Measurements from ENCODE around the gene PDE8A.
"Not testable (repeated sequence)": the region's sequence is repeated elsewhere in the genome, so short reads cannot be mapped to it uniquely, and the experiment has no call there.

Gene PDE8A

DNA sequence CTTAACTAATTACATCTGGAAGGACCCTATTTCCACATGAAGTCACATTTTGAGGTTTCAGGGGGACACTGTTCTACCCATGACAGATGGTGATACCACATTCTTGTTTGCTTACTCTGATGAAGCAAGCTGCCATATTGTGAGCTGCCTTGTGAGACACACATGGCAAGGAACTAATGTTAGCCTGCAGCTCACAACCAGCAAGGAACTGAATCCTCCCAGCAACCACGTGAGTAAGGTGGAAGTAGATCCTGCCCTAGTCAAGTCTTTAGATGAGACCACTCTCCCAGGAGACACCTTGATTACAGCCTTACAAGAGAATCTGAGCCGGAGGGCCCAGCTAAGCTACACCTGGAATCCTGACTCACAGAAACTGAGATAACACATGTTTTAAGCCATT is 160.1 kb downstream of the PDE8A start:
- DNase-seq = peak; percentile 45

DNA sequence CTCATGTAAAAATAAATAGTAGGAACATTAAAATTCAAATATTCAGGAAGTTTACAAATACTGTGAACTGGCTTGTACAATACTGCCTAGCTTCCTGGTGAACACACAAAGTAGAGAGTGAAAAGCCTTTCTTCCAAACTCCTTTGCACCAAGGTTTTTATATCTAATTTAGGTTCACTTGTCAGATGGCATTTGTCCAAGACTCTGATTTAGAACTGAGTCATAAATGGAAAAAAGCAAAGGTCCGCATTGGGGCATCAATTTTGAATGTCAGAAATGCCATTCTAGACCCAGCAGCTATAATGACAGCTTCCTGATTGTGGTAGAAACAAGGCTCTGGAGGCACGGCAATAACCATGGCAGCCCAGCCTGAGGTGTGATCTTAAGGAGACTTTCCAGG is 160.7 kb downstream of the PDE8A start:
- peak; percentile 68 for DNase-seq

DNA sequence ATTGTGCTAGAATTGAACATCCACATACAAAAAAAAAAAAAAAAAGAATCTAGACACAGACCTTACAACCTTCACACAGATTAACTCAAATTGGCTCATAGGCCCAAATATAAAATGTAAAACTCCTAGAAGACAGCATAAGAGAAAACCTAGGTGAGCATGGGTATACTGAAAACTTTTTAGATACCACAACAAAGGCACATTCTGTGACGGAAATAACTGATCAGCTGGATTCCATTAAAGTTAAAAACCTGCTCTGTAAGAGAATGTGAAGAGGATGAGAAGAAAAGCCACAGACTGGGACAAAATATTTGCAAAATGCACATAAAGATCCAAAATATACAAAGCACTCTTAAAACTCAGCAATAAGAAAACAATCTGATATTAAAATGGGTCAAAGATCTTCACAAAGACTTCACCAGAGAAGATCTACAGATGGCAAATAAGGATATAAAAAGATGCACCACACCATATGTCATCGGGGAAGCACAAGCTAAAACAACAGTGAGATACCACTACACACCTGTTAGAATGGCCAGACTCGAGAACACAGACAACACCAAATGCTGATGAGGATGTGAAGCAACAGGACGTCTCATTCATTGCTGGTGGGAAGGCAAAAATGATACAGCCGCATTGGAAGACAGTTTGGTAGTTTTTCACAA is 167.9 kb downstream of the PDE8A start:
- DNase-seq = no peak

DNA sequence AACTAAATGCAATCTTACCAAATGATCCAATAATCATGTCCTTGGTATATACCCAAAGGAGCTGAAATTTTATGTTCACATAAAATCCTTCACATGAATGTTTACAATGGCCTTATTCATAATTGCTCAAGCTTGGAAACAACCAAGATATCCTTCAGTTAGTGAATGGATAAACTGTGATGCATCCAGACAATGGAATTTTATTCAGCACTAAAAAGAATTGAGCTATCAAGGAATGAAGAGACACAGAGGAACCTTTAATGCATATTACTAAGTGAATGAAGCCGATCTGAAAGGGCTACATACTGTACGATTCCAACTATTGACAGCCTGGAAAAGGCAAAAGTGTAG is 168.4 kb downstream of the PDE8A start:
- DNase-seq = no peak

DNA sequence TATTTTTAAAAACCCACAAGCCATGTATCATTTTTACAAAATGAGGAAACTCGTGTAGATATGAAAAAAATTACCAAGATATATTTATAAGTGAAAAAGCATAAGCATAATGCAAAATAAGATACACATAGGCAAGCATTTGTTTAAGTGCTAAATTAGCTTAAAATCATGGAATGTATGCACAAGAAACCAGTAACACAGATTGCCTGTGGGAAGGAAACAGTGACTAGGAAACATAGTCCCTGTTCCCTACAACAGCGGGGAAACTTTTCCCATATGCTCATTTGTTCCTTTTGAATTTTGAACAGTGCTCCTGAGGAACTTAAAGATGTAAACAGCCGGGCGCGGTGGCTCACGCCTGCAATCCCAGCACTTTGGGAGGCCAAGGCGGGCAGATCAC is 169.5 kb downstream of the PDE8A start:
- no peak for DNase-seq

DNA sequence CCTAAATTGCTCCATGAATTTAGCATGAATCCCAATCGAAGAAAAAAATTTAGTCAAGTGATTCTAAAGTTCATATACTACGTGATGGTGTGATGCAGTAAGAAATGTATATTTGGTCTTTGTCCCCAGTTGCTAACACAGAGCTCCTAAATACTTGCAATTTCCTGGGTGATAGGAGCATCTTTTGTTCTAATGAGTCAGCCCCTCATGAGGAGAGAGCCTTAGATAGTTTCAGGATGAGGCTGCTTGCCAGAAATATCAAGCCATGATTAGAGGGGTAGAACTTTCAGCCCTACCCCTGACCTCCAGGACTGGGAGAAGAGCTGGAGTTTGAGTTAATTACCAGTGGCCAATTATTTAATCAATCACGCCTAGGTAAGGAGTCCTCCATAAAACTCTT is 170.2 kb downstream of the PDE8A start:
- DNase-seq = peak; percentile 31

DNA sequence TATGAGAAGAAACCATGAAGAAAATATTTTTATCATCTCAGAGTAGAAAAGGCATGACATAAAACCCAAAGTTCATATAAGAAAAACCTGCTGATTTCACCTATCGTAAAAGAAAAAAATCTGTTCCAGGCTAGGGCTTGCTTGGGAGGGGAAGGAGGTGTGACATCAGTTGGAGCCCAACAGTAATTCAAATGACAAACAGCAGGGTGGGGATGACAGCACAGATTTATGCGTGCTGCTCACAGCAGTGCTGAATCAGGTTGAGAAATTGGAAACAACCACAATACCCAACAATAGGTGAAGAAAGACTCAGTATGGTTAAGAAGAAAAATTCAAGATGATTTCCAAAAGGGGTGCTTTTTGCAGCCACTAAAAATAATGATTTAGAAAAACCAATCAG is 172.4 kb downstream of the PDE8A start:
- DNase-seq = no peak

DNA sequence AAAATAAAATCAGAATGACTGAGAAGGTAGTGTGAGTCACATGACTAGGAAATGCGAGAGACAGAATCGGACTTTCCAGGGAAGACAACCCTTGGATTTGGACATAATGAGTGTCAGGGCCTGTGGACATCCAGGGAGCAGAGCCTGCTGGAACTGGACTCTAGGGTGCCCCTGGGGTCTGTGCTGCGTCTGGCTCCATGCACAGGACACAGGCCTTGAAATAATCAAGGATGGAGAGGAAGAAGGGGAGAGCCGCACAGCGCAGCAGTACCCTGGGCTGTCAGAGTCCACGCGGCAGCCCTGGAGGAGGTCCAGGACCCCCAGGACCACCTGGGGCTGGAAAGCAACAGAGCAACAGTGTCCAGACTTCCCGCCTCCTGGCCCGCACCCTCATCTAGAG is 173.7 kb downstream of the PDE8A start:
- no peak for DNase-seq

DNA sequence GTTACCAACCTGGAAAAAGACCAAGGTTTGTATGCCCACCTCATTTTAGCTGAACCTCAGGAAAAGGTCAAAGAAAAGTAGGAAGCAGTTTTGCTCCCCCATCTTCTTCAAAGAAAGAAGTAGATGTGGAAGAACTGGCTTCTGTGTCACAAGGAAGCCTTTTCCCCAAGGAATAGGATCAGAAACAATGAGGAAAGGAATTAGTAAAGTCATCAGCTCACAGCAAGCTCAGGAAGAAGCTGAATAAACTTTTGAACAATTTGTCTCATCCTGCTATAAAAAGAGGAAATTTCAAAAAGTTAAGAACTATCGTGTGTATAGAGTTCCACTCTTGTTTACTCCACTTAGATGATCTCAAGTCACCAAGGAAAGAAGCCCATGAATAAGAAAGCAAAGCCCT is 174.2 kb downstream of the PDE8A start:
- no peak for DNase-seq

DNA sequence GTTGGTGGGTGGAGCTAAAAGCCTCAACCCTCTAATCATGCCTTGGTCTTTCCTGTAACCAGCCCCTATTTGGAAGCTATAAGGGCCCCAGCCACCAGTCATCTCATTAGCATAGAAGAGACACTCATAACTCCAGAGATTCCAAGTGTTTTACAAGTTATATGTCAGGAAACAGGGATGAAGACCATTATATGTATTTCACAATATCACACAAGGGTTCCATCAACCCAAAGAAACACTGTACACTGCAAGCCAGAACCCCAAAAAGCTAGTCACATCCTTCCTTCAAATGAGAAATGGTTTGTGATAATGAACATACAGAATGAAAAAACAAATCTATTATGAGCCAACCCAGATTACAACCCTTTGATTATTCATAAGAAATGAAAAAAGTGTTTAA is 175.7 kb downstream of the PDE8A start:
- DNase-seq = no peak

DNA sequence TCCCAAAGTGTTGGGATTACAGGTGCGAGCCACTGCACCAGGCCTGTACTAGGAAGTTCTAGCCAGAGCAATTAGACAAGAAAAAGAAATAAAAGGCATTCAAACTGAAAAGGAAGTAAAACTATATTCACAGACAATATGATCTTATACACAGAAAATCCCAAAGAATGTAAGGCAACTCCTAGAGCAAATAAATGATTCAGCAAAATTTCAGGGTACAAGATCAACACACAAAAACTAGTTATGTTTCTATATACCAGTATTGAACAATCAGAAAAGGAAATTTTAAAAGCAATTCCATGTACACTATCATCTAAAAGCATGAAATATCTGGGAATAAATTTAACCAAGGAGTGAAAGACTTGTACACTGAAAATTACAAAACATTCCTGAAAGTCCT is 180.6 kb downstream of the PDE8A start:
- no peak for DNase-seq

DNA sequence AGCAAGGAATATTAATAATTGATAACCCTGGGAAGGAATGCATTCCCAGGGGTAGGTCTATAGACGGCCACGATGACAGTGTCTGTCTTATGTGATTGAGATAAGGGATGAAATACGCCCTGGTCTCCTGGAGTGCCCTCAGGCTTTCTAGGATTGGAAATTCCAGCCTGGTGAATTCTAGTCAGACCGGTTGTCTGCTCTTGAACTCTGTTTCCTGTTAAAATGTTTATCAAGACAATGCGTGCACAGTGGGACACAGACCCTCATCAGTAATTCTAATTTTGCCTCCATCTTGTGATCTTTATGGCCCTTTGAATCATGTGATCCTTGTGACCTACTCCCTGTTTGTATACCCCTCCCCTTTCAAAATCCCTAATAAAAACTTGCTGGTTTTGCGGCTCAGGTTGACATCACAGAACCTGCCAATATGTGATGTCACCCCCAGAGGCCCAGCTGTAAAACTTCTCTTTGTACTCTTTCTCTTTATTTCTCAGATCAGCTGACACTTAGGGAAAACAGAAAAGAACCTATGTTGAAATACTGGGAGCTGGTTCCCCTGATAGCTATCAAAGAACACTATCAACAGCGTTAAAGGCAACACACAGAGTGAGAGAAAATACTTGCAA is 183.3 kb downstream of the PDE8A start:
- no peak for DNase-seq

DNA sequence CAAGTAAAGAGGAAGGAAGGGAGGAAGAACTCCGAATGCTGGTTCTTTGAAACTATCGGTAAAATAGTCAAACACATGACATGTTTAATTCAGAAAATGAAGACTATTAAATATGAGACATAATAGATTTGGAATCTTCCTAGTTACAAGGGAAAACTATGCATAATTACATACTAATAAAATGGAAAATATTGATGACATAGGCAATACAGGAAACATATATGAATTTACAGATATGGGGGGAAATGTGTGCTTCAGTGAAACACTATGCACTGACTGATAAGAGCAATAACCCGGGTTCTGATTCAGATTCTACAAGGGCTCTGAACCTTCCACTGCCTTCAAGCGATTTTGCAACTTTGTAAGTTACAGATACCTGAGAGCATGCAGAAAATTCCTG is 185.9 kb downstream of the PDE8A start:
- no peak for DNase-seq

DNA sequence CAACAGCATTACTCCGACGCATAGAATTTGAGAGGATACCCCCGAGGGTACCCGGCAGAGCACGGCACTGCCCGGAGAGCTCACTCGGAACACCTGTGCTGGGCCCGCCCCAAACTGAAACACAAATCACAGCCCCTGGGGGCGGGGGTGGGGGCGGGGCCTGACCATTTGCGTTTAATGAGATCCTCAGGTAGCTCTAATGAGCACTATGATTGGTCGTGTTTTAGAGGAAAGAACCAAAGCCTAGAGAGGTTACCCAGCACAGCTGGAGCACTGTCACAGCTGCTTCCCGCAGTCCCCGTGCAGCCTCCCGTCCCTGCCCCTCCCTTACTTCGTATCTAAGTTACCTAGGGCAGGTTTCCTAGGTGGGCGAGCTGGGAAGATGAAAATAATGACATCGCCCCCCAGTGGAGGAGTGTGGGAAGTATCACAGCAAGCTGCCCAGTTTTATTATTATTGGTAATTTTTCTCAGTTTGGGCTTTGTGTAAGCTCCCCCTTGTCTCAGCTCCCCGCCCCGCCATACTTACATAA is 187.1 kb downstream of the PDE8A start:
- peak; percentile 12 for DNase-seq

DNA sequence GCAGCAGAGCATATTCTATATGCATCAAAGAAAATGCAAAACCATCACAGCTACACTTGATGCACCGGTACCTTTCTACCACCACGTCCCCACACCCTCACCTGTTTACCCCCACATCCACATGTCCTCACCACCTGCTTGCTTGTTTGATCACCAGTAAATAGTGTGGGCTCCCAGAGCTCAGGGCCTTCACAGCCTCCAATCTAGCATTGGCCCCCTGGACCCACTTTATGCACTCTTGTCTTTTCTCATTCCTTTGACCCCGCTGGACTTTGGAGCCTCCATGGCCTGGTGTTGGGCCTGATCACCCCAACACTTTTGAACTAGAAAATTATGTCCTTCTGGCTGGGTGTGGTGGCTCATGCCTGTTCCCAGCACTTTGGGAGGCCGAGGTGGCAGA is 190.1 kb downstream of the PDE8A start:
- no peak for DNase-seq

DNA sequence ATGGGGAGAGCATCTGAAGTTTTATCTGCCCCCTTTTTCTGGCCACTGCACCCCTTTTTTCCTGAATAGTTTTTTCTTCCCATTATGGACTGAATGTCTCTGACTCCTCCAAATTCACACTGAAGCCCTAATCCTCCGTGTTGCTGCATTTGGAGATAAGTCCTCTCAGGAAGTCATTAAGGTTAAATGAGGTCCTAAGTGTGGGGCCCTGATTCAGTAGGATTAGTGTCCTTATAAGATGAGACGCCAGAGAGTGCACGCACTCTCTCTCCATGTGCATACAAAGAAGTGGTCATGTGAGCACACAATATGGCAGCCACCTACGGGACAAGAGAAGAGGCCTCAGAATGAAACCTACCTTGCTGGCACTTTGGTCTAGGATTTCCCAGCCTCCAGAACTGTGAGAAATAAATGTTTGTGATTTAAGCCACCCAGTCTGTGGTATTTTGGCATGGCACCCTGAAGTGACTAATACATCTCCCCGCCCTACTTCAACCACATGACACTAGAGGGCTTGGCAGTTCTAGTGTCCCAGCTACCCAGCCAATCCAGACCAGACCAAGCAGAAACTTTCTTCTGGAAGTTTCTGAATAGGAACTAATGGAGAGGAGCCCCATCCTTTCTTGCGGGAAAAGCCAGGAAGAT is 191.3 kb downstream of the PDE8A start:
- DNase-seq = peak; percentile 16

DNA sequence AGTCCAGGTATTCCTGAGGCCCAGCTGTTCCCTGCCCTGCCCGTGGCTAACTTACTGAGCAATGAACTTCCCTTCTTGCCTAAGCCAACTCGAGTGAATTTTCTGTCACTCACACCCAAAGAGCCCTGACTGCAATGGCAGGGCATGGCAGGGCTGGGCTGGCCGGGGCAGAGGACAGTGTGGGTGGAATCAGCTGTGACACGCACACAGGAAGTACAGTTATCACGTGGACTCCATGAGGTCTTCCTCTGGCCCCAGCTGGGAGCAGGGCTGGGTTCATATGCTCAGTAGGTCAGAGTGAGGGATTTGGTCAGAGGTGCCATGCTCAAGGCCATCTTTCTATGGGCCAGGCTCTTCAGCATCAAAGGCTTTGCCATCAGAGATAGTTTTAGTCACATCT is 192.0 kb downstream of the PDE8A start:
- DNase-seq = not testable (repeated sequence)

DNA sequence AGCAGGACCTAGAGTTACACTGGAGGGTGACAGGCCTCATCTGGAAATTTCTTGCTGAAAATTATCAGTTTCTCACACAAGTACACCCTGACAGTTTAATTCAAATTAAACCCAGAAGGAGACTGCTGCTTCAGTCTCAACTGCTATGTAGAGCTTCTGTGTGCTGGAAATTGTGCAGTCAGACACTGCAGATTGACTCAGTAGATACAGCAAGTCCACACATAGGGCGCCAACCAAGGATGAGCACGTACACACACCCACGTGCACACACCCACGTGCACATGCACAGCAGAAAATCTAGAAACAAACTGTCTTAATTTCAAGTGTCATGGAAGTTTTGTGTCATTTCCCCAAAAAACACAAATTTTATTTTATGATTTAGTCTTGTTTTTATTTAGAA is 192.9 kb downstream of the PDE8A start:
- no peak for DNase-seq

DNA sequence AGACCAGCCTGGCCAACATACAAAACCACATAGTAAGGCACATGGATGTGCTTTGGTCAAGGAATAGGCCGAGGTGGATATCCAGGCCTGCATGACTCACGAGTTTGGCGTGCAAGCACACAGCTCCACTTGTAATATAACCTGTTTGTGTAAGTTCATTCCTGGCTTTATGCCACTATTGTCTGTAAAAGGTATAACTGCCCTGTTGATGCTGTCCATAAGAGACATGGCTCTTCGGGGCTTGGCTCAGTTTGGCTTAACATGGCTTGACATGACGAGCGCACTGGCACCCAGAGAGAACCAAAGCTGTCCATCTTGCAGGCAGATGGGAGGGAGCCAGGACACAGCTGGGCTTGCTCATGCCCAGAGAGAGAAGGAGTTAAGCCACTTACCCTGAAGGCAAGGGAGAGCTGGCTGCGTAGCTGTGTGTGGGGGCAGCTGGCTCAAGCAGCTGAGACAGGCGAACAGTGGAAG is 195.4 kb downstream of the PDE8A start:
- DNase-seq = peak; percentile 77

DNA sequence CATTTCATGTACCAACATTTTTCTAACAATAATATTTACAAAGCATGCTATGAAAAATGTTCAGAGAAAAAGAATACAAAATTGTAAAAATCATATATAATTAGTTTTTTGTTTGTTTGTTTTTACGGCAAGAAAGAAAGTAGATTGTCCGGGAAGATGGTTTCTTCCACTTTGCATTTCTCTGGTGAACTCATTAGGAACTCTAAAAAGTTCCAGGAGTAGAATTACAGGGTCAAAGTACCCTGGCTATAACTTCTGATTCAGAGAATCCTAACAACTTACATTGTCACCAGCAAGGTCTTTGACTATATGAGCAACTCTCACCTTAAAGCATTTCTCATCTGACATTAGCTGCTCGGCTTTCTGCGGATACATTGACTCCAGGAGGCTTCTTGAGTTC is 196.7 kb downstream of the PDE8A start:
- DNase-seq = no peak

DNA sequence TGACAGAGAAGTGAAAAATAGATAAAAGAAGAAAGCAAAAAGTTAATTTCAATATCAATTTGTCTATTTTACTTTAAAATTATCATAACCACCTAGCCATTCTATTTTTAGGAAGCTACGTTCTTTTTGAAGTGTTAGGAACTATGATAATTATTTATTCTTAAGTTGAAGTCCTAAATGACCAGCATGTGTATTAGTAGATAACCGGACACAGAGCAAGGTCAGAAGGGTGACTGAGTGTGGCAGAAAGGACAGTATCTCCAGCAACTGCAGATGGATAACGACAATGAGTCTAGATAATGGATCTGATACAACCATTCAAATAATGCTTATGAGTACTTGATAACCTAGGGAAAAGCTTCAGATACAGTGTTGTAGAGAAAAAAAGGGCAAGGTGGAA is 198.0 kb downstream of the PDE8A start:
- no peak for DNase-seq

DNA sequence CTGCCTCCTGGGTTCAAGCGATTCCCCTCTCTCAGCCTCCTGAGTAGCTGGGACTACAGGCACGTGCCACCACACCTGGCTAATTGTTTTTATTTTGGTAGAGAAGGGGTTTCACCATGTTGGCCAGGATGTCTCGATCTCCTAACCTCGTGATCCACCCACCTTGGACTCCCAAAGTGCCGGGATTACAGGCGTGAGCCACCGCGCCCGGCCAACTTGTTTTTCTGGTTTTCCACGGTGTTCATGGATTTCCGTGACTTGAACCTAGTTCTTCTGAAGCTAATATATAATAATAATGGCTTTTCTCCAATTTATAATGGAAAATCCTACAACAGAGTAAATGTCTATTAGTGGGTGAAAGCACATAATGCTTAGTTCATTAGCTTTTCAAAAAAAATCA is 203.7 kb downstream of the PDE8A start:
- not testable (repeated sequence) for DNase-seq

DNA sequence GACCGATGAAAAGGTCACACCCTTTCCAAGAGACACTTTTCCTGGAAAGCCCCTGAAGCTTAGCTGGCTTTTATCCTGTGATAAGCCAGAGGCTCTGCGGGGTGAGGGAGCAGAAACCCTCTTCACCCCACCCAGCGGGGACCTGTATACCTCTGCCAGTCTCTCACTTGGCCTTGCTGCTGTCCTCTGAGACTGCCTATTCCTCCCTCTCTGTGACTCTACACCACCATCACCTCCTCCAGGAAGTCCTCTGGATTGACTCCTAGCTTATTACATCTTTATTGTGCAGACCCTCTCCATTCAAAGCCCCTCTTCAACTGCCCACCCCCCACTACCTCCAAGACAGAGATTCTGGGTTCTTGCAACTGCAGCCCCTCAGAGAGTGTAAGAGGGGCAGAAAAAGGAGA is 206.5 kb downstream of the PDE8A start:
- DNase-seq = not testable (repeated sequence)
